HepG2 (cell line): ENCODE data around the gene GAS2. TPM values are rescaled to one million over a fixed set of nuclear protein-coding genes. Genes with fewer than 3 reads are reported as not detected.
A peak's percentile ranks its signal among the peaks of the same experiment; 100 is the strongest.

ENCODE experiments used
- ARNT2 ChIP-seq: sonication (generic); formaldehyde crosslinking; IDR thresholded peaks from 2 replicates; pipeline ENCODE4 v1.8.0; 2022; ENCODE audit warnings: mild to moderate bottlenecking, low read depth, missing genetic modification reagents, moderate library complexity
- ATF1 ChIP-seq: IDR thresholded peaks from 2 replicates; pipeline ENCODE4 v1.6.1; 2016; ENCODE audit warnings: mild to moderate bottlenecking, control low read depth
- BRF2 ChIP-seq: sonication (generic); formaldehyde crosslinking; IDR thresholded peaks from 2 replicates; pipeline ENCODE4 v1.8.1; 2022; ENCODE audit warnings: mild to moderate bottlenecking, missing genetic modification reagents
- ELF3 ChIP-seq: IDR thresholded peaks from 2 replicates; pipeline ENCODE4 v1.6.1; 2016; ENCODE audit warnings: missing genetic modification reagents, missing compliant biosample characterization
- MEF2D ChIP-seq: sonication (generic); formaldehyde crosslinking; IDR thresholded peaks from 2 replicates; pipeline ENCODE4 v1.5.1; 2020; ENCODE audit warnings: mild to moderate bottlenecking, missing genetic modification reagents
- NR2C2 ChIP-seq: sonication (generic); formaldehyde crosslinking; IDR thresholded peaks from 2 replicates; pipeline ENCODE4 v1.4.0; 2020; ENCODE audit warnings: missing genetic modification reagents, mild to moderate bottlenecking, moderate library complexity, borderline replicate concordance
- NR2F6 ChIP-seq, 2 experiments: IDR thresholded peaks; 2 replicates each; pipeline ENCODE4 v1.6.1; 2016; ENCODE audit warnings: antibody characterized with exemption in 1 of 2, mild to moderate bottlenecking in 1 of 2
- PAXIP1 ChIP-seq: sonication (generic); formaldehyde crosslinking; conservative IDR thresholded peaks from 2 replicates; pipeline ENCODE4 v1.4.0; 2020; ENCODE audit warnings: mild to moderate bottlenecking, missing genetic modification reagents, moderate library complexity
- SMYD3 ChIP-seq: sonication (generic); formaldehyde crosslinking; IDR thresholded peaks from 2 replicates; pipeline ENCODE4 v1.8.1; 2023; ENCODE audit warnings: mild to moderate bottlenecking, missing genetic modification reagents
- SNRNP70 ChIP-seq: fragments of 200-400 bp; formaldehyde crosslinking; IDR thresholded peaks from 2 replicates; pipeline ENCODE4 v1.6.1; 2017; ENCODE audit warnings: mild to moderate bottlenecking, low read depth, low read length, moderate library complexity
- ZBTB3 ChIP-seq: sonication (generic); formaldehyde crosslinking; IDR thresholded peaks from 2 replicates; pipeline ENCODE4 v1.4.0; 2020; ENCODE audit warnings: low read depth, mild to moderate bottlenecking, moderate library complexity, missing genetic modification reagents, borderline replicate concordance
- ZNF17 ChIP-seq: sonication (generic); formaldehyde crosslinking; IDR thresholded peaks from 2 replicates; pipeline ENCODE4 v1.5.0; 2020; ENCODE audit warnings: mild to moderate bottlenecking, missing genetic modification reagents
- ZNF207 ChIP-seq: fragments of 450-650 bp; IDR thresholded peaks from 2 replicates; pipeline ENCODE4 v1.6.1; 2016; ENCODE audit warnings: antibody characterized with exemption, borderline replicate concordance
- ZNF292 ChIP-seq: sonication (generic); formaldehyde crosslinking; IDR thresholded peaks from 2 replicates; pipeline ENCODE4 v1.8.1; 2022; ENCODE audit warnings: mild to moderate bottlenecking, low read depth, missing genetic modification reagents, borderline replicate concordance
- ZNF362 ChIP-seq: sonication (generic); formaldehyde crosslinking; IDR thresholded peaks from 2 replicates; pipeline ENCODE4 v1.4.0; 2020; ENCODE audit warnings: missing genetic modification reagents, mild to moderate bottlenecking, borderline replicate concordance
- ZNF646 ChIP-seq: sonication (generic); formaldehyde crosslinking; IDR thresholded peaks from 2 replicates; pipeline ENCODE4 v1.9.0; 2021; ENCODE audit warnings: mild to moderate bottlenecking, missing genetic modification reagents
- ZSCAN25 ChIP-seq: sonication (generic); formaldehyde crosslinking; IDR thresholded peaks from 2 replicates; pipeline ENCODE4 v1.8.0; 2022; ENCODE audit warnings: mild to moderate bottlenecking, missing genetic modification reagents
- polyA plus RNA-seq, 8 experiments: library from polyadenylated mRNA; depleted of rRNA in 3 of 8; stranded (reverse) in 7 of 8; unstranded in 1 of 8; fragments of >200 nt; fragmentation: Illumina TruSeq in 4 of 8; extraction: Trizol in 4 of 8; gene quantifications; 2 replicates each; pipeline versions ENCODE4 v1.2.1 to v1.2.3, GENCODE V29; 2011 to 2016; ENCODE audit warnings: low read depth in 4 of 8, missing spikeins in 1 of 8, mixed read lengths in 1 of 8; ENCODE audit not compliant: insufficient read depth in 1 of 8
- total RNA-seq, 5 experiments: library from RNA; depleted of rRNA; stranded (reverse); fragments of >200 nt; fragmentation: Illumina TruSeq; extraction: Trizol; gene quantifications; 2 replicates each; pipeline ENCODE4 v1.2.3, GENCODE V29; 2016; ENCODE audit warnings: low read depth in 1 of 5

Gene GAS2
- total and polyA plus RNA-seq, 2 of the 13 experiments (the other 11 are each of a cell fraction or from before 2014, with no cell fraction given): 26.0 to 85.1 TPM

GRCh38 chr11:22832315-22833015 is 166.1 kb downstream of the GAS2 start (continued):
- TF ChIP-seq BRF2 (no peak), MEF2D (CRISPR knock-in tag) (peak; percentile 79; the same call in 1 of the 2 replicates), ZNF646 (no peak), ZNF362 (CRISPR knock-in tag) (0 out of 2 replicates have a peak, but pooled peaks have one; percentile 18), ZNF292 (CRISPR knock-in tag) (no peak), NR2C2 (no peak), NR2F6 (IDR thresholded peaks at IDR 0.05) (peak; percentile 47; the same call in 1 of the 2 replicates), NR2F6 (CRISPR knock-in tag; IDR thresholded peaks at IDR 0.05) (no peak), ARNT2 (CRISPR knock-in tag) (no peak), ZNF17 (CRISPR knock-in tag) (no peak), SMYD3 (no peak), PAXIP1 (CRISPR knock-in tag) (0 out of 2 replicates have a peak, but pooled peaks have one; percentile 25), ELF3 (CRISPR knock-in tag) (no peak), SNRNP70 (no peak), ZNF207 (no peak), ZBTB3 (CRISPR knock-in tag) (no peak), ZSCAN25 (CRISPR knock-in tag) (no peak), ATF1 (CRISPR knock-in tag) (no peak)
